Vein endothelial cell (primary cell): ENCODE measurements around the gene HAUS3. TPM values are rescaled to one million over a fixed set of nuclear protein-coding genes. Genes with fewer than 3 reads are reported as not detected.

Experiments used
- small RNA-seq: library from RNA; depleted of rRNA; stranded (forward); fragments of <200 nt; gene quantifications from one replicate; pipeline ENCODE3, GENCODE V24; 2012
- total RNA-seq: library from RNA; depleted of rRNA; stranded (reverse); fragments of >200 nt; gene quantifications from 2 replicates; pipeline ENCODE4 v1.2.3, GENCODE V29; 2012

Gene HAUS3, protein sequence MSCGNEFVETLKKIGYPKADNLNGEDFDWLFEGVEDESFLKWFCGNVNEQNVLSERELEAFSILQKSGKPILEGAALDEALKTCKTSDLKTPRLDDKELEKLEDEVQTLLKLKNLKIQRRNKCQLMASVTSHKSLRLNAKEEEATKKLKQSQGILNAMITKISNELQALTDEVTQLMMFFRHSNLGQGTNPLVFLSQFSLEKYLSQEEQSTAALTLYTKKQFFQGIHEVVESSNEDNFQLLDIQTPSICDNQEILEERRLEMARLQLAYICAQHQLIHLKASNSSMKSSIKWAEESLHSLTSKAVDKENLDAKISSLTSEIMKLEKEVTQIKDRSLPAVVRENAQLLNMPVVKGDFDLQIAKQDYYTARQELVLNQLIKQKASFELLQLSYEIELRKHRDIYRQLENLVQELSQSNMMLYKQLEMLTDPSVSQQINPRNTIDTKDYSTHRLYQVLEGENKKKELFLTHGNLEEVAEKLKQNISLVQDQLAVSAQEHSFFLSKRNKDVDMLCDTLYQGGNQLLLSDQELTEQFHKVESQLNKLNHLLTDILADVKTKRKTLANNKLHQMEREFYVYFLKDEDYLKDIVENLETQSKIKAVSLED
- total RNA-seq: 7.8 and 13.6 TPM in 2 replicates

DNA sequence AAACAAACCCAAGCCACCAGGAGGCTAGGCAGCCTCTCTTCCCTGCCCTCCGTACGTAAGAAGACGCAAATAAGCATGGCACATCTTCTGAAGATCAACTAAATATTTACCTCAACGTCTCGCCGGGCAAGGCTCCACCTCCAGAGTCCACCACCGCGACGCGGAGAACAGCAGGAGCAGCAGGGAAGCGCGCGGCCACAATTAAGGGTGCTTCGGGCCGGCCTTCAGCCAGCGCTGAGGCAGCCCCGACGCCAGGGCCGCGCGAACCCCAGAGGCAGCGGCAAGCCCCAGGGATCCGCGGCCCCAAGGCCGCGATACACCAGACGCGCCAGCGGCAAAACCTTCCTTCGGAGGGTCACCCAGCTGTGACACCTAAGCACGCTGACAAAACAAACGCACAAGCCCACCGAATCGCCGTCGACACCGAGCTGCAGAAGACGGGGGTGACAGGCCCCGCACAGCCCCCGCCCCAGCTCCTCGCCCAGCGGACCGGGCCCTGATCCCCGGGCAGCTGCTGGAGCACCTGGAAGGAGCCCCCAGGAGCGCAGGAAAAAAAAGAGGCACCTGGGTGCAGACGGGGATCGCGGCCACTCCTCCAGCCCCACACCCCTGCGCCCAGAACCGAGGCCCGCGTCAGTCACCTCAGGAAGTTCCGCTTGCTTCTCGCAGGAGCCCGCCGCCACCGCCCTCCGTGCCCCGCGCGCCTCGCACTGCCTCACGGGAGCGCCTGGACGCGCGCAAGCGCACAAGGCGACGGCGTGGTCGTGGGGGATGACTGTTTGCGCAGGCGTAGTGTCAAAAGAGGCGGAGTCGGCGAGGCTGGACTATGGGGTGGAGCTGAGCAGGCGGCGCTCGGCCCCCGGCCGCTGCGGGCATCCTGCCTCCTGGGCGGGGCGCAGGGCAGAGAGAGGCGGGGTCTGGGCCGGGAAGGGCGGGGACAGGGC lies at the start of gene HAUS3, which contains the start of gene POLN:
TSS of gene HAUS3 (minus strand) at position 712 of the 944 bp plus-strand sequence. CDS start 1,175 bp downstream, outside the sequence.
TSS of gene POLN (minus strand) at position 712 of the 944 bp plus-strand sequence. CDS start 12,890 bp downstream, outside the sequence.

DNA sequence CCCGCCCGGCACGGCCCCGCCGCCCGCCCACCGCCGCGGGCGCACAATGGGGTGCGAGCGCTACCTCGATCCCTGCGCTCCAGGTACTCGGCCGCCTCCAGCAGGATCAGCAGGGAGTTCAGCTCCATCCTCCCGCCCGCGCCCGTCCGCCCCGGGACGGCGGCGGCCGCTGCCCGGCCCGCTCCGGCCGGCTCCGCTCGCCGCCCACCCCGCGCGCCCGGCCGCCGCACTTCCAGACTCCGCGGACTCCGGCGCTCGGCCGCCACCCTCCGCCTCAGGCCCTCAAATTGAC lies 19.9 kb upstream of the HAUS3 start, which contains the start of gene MXD4:
TSS of gene MXD4 (minus strand) at position 257 of the 292 bp plus-strand sequence. CDS start at position 128, 129 bp downstream.

Small RNA genes lying within 50 kb of the gene (small RNA-seq; reads per million reads assigned to genes)
- gene COX6B1P5: not detected

Other genes starting within 250 kb of the HAUS3 start
- 21.6 and 24.3 TPM in 2 replicates for gene NELFA, start 233.1 kb downstream of the HAUS3 start, total RNA-seq
- under 0.01 TPM in 2 replicates for gene NAT8L, start 182.8 kb downstream of the HAUS3 start, total RNA-seq
- 2.0 TPM in 2 replicates for gene POLN, start within 50 bp of the HAUS3 start, total RNA-seq
- 72.3 and 97.3 TPM in 2 replicates for gene MXD4, start 20.0 kb upstream of the HAUS3 start, total RNA-seq
- gene ZFYVE28, start 176.5 kb upstream of the HAUS3 start, total RNA-seq: 8.5 and 11.4 TPM in 2 replicates
- 0.19 TPM in 1 of 2 replicates, not detected in the other for gene CFAP99, start 176.8 kb upstream of the HAUS3 start, total RNA-seq
- 73.5 and 101 TPM in 2 replicates for gene RNF4, start 227.0 kb upstream of the HAUS3 start, total RNA-seq